Activated naive CD4-positive, alpha-beta T cell treated with anti-CD3 and anti-CD28 coated beads, Interleukin-2, amount 50 U/mL, for 72 hours (primary cell): ENCODE data around the gene IL17C. TPM values are rescaled to one million over a fixed set of nuclear protein-coding genes. Genes with fewer than 3 reads are reported as not detected.

Experiments used
- ATAC-seq, 2 donors: fragments of 150-1000 bp; cut with Tn5 transposase; 2 replicates each; pipeline ENCODE4 v1.10.0; 2021; ENCODE audit warnings: mild to moderate bottlenecking in 2 of 2, moderate library complexity in 2 of 2
- DNase-seq, 2 donors: peaks; one replicate each; pipeline ENCODE4 v3.0.0; 2021 to 2022; ENCODE audit warnings: low spot score in 2 of 2
- H3K27ac Mint-ChIP-seq, 2 donors: one replicate each; pipeline ENCODE4 v1.8.0; 2022; ENCODE audit warnings: mild to moderate bottlenecking in 2 of 2, mixed read lengths in 2 of 2
- H3K36me3 Mint-ChIP-seq, 2 donors: one replicate each; pipeline ENCODE4 v1.8.0; 2022; ENCODE audit warnings: mixed read lengths in 2 of 2
- H3K9me3 Mint-ChIP-seq, 2 donors: one replicate each; pipeline ENCODE4 v1.8.0; 2022; ENCODE audit warnings: mixed read lengths in 2 of 2
- total RNA-seq, 2 donors: library from RNA; stranded (reverse); gene quantifications; one replicate each; pipeline ENCODE4 v1.2.3, GENCODE V29; 2022

Gene IL17C
- total RNA-seq, 2 donors from 2014 or later = not detected

GRCh38 chr16:88647178-88648070 lies 9.1 kb downstream of the IL17C start:
- Mint-ChIP-seq H3K9me3 (no peaks in the 10 kb centered on the region), H3K27ac (no peak overlapping the region), H3K36me3 (peaks cover 5 to 6% of the 10 kb centered on the region in 2 donors)
- no peak for DNase-seq
- ATAC-seq = no peak

DNA sequence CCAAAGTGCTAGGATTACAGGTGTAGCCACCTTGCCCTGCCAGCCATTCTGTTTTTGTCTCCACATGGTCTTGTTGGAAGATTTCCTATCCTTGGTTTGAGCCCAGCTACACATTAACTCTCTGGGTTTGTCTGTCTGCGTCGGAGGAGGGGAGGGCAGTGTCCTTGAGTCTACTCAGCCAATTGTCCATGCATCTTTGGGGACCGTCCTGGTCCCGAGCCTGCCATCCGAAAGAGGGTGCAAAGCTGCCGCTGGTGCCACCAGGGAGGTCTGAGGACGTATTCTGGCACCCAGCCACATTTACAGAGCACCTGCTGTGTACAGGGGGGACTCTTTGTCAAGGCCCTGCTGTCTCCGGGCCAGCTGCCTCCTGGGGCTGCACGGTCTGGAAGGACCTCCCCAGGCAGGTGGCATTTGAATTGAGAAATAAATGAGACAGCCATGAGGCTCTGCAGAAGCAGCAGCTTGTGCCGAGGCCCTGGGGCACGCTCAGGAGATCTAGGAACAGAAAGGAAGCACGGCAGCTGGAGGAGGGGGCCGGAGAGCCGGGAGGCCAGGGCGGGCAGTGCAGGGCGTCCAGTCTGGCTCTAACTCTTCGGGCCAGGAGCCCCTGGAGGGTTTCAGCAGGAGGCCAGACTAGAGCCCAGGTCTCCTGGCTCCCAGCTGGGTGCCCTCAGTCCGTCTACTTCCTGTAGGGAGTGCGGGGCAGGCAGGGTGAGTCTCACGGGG lies 11.0 kb downstream of the IL17C start:
- H3K9me3 Mint-ChIP-seq = no peaks in the 10 kb centered on the region
- no peak for ATAC-seq
- no peak for DNase-seq
- peaks cover 5 to 6% of the 10 kb centered on the region in 2 donors for H3K36me3 Mint-ChIP-seq
- H3K27ac Mint-ChIP-seq = peak overlapping the region; percentile 65 to 72

DNA sequence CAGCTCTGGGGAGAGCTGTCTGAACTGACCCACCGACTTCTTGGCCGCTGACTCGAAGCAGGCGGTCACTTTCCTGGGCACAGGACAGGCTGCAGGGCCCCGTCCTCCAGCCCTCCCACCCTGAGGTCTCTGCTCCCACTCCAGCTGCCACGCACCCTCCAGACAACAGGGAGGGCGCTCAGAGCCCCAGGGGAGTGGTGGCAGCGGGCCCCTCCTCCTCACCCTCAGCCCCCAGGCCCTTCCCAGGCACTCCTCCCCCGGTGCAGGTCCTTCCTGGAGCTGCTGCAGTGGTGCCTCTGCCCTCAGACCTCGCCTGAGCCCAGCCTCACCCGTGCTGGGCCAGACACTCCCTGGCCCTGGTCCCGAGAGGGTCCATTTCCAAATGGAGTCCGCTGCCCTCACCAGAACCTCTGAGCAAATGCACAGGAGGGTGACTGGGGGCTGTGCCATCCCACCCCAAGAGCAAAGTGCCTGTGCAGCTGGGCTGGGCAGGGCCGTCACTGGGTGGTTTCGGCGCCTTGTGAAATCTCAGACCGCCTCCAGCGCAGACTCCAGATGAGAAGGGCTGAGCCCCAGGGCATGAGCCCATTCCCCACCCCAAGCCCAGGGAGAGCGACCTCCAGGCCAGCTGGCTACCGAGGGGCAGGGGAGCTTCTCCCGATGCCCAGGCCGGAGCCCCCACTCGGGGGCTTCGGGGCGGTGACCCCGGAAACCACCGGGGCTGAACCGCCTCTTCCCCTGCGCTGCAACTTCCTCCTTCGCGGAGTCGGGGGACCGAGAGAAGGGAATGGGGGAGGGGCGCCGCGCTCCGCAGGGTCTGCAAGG lies 11.8 kb downstream of the IL17C start:
- Mint-ChIP-seq H3K27ac (peak overlapping the region in 1 of 2 donors; percentile 90), H3K9me3 (no peaks in the 10 kb centered on the region), H3K36me3 (peaks cover 5 to 10% of the 10 kb centered on the region in 2 donors)
- ATAC-seq (peak in 1 of 2 donors; percentile 1), DNase-seq (peak in 1 of 2 donors; percentile 43)

DNA sequence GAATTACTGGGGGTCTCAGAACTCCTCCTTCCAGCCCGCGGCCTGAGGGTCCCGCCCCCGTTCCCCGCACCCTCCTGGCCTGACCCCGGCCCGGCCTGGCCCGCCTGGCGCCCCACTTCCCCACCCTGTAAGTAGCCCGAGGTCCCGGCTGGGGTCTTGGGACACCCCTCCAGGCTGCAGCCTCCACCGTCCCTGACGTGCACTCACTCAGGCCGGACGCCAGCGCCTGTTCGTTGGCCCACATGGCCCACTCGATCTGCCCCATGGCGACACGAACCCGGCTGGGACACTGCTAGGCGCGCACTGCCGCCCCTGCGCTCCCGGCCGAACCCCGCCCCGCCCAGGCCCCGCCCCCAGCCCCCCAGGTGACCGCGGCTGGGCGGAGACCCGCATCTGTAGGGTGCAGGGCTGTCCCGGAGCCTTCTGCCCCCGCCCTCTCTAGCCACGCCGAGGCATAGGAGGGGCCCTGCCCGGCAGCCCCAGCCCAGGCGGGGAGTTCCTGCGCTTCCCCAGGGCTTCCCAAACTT lies 12.4 kb downstream of the IL17C start, which contains the start of gene CYBA:
Gene CYBA, minus strand, starts transcription at position 305 of the 527 bp plus-strand sequence. Its CDS starts 40 bp downstream, at position 265.
- DNase-seq (peak; percentile 88 to 93), ATAC-seq (peak; percentile 83 to 93)
- peaks cover 5 to 10% of the 10 kb centered on the region in 2 donors for H3K36me3 Mint-ChIP-seq
- H3K9me3 Mint-ChIP-seq = no peaks in the 10 kb centered on the region
- H3K27ac Mint-ChIP-seq = peak within 1 kb of the TSS; percentile 90 to 94

DNA sequence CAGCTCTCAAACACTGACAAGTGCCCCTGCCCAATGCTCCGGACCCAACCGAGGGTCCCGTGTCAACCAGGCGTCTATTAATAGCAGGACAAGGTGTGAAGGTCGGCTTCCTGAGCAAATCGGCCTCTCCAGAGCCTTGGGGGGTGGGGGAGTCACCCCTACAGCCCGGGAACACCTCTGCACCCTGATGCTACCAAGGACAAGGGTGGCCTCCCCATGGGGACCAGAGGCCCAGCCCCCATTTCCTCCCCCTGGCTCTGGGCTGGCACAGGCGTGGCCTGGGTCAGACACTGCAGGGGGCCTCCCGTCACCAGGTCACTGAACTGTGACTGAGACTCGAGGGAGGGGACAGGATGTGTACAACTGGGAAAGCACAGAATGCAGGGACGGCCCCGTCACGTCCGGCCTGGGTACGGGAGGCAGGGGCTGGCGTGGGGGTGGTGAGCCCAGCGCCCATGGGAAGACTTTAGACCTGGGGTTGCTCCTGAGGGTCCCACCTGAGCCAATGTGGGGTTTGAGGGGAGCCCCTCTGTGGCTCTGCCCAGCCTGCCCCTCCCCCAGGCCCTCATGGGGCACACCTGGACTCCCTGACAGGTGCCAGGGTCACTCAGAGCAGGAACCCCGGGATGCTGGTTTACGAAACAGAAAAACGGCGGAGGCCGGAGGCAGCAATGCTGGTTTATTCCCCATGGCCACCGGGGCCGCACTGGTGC lies 13.1 kb downstream of the IL17C start:
- no peaks in the 10 kb centered on the region for H3K9me3 Mint-ChIP-seq
- peak overlapping the region; percentile 90 to 94 for H3K27ac Mint-ChIP-seq
- peak; percentile 80 to 92 for DNase-seq
- ATAC-seq = peak; percentile 90 to 94
- H3K36me3 Mint-ChIP-seq = peaks cover 5 to 10% of the 10 kb centered on the region in 2 donors

DNA sequence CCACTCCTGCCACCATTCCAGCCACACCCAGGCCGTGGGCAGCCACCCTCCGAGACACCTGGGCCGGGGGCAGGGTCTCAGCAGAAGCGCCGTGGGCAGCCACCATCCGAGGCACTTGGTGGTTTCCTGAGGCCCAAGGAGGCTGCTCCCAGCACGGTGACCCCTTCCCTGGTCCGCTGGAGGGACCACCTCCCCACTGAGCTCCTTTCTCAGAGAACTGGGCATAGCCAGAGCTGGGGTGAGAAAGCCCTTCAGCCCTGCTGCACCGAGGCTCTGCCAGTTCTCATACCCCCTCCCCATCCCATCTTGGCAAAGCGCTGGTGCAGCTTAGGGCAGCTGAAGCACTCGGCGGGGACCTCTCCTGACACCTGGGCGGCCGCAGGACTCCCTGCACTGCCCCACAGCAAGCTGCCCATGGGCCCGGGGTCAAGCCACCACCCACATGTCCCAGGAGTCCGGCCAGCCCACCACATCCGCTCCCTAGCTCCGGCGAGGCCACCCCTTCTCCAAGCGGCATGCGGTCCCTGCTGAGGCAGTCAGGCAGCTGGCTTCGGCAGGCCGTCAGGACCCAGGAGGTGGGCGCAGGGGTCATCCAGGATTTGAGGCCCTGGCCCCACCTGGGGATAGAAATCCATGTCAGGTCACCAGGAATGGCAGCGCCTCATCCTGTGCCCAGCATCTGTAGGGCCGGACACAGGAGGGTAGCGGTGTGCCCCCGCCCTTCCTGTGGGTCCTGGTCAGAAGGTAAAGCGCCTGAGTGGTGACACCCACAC lies 13.8 kb downstream of the IL17C start:
- Mint-ChIP-seq H3K27ac (peak overlapping the region; percentile 90 to 94), H3K9me3 (no peaks in the 10 kb centered on the region), H3K36me3 (peaks cover 5 to 10% of the 10 kb centered on the region in 2 donors)
- ATAC-seq = no peak
- DNase-seq = no peak

DNA sequence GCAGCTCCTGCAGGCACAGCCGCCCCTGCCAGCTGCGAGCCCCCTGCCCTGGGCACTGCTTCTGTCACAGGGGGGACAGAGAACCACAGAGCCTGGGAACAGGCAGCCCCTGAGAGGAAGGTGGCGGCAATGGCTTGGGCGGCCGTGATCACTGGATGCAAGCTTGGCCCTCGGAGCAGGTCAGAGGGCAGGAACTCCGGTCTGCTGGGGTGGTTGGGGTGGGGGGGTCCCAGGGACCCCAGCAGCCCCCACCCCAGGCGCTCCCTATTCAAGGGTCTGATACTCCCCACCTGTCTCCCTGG lies 14.3 kb downstream of the IL17C start:
- peaks cover 5 to 10% of the 10 kb centered on the region in 2 donors for H3K36me3 Mint-ChIP-seq
- no peak for ATAC-seq
- H3K27ac Mint-ChIP-seq = no peak overlapping the region
- H3K9me3 Mint-ChIP-seq = no peaks in the 10 kb centered on the region
- DNase-seq = no peak

- peaks cover 5 to 10% of the 10 kb centered on the region in 2 donors for H3K36me3 Mint-ChIP-seq
- ATAC-seq (no peak), DNase-seq (no peak)
- H3K27ac Mint-ChIP-seq = peak overlapping the region; percentile 30 to 89
- no peaks in the 10 kb centered on the region for H3K9me3 Mint-ChIP-seq
Measured at GRCh38 chr16:88653101-88653500, 14.7 kb downstream of the IL17C start.

- Mint-ChIP-seq H3K27ac (peak overlapping the region in 1 of 2 donors; percentile 89), H3K36me3 (peaks cover 5 to 10% of the 10 kb centered on the region in 2 donors), H3K9me3 (no peaks in the 10 kb centered on the region)
- DNase-seq (no peak), ATAC-seq (no peak)
Measured at GRCh38 chr16:88653596-88654362, 15.4 kb downstream of the IL17C start.

DNA sequence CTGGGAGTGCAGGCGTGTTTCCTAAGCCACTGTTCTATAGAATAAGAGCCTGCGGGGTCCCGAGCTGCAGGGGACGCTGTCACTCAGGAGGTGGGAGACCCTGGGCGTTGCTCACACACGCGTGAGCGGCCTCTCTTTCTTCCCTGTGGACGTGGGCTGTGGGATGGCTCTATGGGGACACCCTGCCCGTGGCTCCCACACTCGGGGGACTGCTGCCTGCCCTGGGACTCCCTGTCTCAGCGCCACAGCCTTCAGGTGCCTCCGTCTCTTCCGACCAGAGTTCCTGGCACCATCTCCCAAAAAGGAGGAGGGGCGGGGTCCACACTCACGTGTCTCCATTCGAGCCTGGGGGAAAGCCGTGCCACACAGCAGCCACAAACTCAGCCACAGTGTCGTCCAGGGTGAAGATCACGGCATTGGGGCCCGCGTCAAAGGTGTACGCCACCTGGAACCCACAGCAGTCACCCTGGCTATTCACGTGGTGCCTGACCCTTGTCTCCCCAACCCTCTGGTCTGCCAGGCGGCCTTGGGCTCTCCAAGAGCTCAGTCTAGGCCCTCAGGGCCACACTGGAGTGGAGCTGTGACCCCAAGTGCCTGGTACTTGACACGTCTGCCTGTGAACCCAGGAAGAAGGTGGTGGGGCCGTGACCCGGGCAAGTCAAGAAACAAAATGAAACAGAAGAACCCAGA lies 16.1 kb downstream of the IL17C start:
- no peaks in the 10 kb centered on the region for H3K9me3 Mint-ChIP-seq
- ATAC-seq (no peak), DNase-seq (no peak)
- H3K27ac Mint-ChIP-seq = peak overlapping the region; percentile 7 to 77
- H3K36me3 Mint-ChIP-seq = peaks cover 0 to 5% of the 10 kb centered on the region in 2 donors

- DNase-seq (no peak), ATAC-seq (no peak)
- Mint-ChIP-seq H3K36me3 (peaks cover 0 to 4% of the 10 kb centered on the region in 2 donors), H3K27ac (peak overlapping the region; percentile 7 to 77), H3K9me3 (no peaks in the 10 kb centered on the region)
Measured at GRCh38 chr16:88655053-88655732, 16.8 kb downstream of the IL17C start.

DNA sequence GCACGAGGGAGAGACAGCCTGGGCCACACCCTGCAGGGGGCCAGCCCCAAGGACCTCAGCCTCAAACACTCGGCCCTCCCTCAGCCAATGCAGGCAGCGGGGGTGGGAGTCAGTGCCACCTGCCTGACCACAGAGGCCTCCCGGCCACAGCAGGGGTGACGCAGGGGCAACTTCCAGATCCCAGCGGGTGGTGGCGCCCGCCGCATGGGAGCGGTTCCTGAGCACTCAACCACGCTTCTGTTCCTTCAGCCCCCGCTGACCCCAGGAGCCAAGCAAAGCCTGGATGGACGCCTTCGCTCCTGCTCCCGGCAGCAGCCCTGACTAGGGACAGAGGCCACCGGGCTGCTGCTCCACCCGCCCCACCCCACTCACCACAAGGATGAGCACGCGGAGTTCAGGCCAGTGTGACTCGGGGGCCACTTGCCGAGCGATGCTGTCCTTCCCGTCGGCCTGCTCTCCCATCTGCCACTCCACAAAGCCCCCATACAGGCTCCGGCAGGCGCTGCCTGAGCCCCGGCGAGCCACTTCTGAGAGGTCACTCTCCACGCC lies 17.4 kb downstream of the IL17C start:
- H3K27ac Mint-ChIP-seq = no peak overlapping the region
- peaks cover 0 to 4% of the 10 kb centered on the region in 2 donors for H3K36me3 Mint-ChIP-seq
- DNase-seq (no peak), ATAC-seq (no peak)
- H3K9me3 Mint-ChIP-seq = no peaks in the 10 kb centered on the region

- no peak for DNase-seq
Measured at GRCh38 chr16:88656291-88656980, 18.1 kb downstream of the IL17C start.

More at GRCh38 chr16:88656291-88656980, 18.1 kb downstream of the IL17C start:
- Mint-ChIP-seq H3K36me3 (peaks cover 0 to 4% of the 10 kb centered on the region in 2 donors), H3K27ac (no peak overlapping the region), H3K9me3 (no peaks in the 10 kb centered on the region)
- ATAC-seq = no peak
